WTC11 (cell line): Measurements from ENCODE around the gene STX19. TPM values are rescaled to one million over a fixed set of nuclear protein-coding genes. Genes with fewer than 3 reads are reported as not detected.

ENCODE experiments used
- ATAC-seq: fragments of 200-7000 bp; cut with Tn5 transposase; 2 replicates; pipeline ENCODE4 v1.10.0; 2021; ENCODE audit warnings: mild to moderate bottlenecking, moderate library complexity
- CTCF ChIA-PET: fragments of 300-600 bp; sonication (Branson Sonifier 250); formaldehyde crosslinking; loops from one replicate; lab custom pipeline; 2021; ENCODE audit warnings: antibody characterized with exemption; lab: Charles Lee
- POLR2A ChIA-PET: fragments of 350-600 bp; sonication (Branson Sonifier 250); formaldehyde crosslinking; loops from one replicate; lab custom pipeline; 2021; ENCODE audit warnings: antibody characterized with exemption; lab: Charles Lee
- DNase-seq: peaks from one replicate; pipeline ENCODE4 v3.0.0; 2021; ENCODE audit warnings: low spot score
- H3K27ac Mint-ChIP-seq: 2 replicates; pipeline ENCODE4 v1.8.0; 2021; ENCODE audit warnings: mixed read lengths
- H3K27me3 Mint-ChIP-seq: 2 replicates; pipeline ENCODE4 v1.8.0; 2021; ENCODE audit warnings: low read depth, mild to moderate bottlenecking, moderate library complexity, mixed read lengths
- H3K36me3 Mint-ChIP-seq: 2 replicates; pipeline ENCODE4 v1.8.0; 2021; ENCODE audit warnings: mixed read lengths
- H3K4me1 Mint-ChIP-seq: 2 replicates; pipeline ENCODE4 v1.8.0; 2022; ENCODE audit warnings: mixed read lengths
- H3K4me3 Mint-ChIP-seq: 2 replicates; pipeline ENCODE4 v1.8.0; 2021; ENCODE audit warnings: mild to moderate bottlenecking, moderate library complexity, mixed read lengths
- H3K9me3 Mint-ChIP-seq: 2 replicates; pipeline ENCODE4 v1.8.0; 2021; ENCODE audit warnings: mixed read lengths
- AR ChIP-seq: fragments of 250-450 bp; sonication (Bioruptor Pico); IDR thresholded peaks from 2 replicates; pipeline ENCODE4 v1.9.0; 2021; ENCODE audit warnings: mild to moderate bottlenecking
- ARID4B ChIP-seq: sonication (generic); formaldehyde crosslinking; IDR thresholded peaks from 2 replicates; pipeline ENCODE4 v1.8.0; 2023; ENCODE audit warnings: missing genetic modification reagents, mild to moderate bottlenecking, borderline replicate concordance
- CBFB ChIP-seq: sonication (generic); formaldehyde crosslinking; IDR thresholded peaks from 2 replicates; pipeline ENCODE4 v1.8.1; 2022; ENCODE audit warnings: mild to moderate bottlenecking, low read depth, missing genetic modification reagents
- CREM ChIP-seq: sonication (generic); formaldehyde crosslinking; IDR thresholded peaks from 2 replicates; pipeline ENCODE4 v1.8.1; 2022; ENCODE audit warnings: mild to moderate bottlenecking, missing genetic modification reagents, moderate library complexity
- CTCF ChIP-seq: fragments of 200-600 bp; IDR thresholded peaks from 2 replicates; pipeline ENCODE4 v1.8.0; 2022; ENCODE audit warnings: antibody characterized with exemption
- E2F5 ChIP-seq: sonication (generic); formaldehyde crosslinking; IDR thresholded peaks from 2 replicates; pipeline ENCODE4 v1.8.1; 2022; ENCODE audit warnings: mild to moderate bottlenecking, moderate library complexity, missing genetic modification reagents
- ETV6 ChIP-seq: sonication (generic); formaldehyde crosslinking; IDR thresholded peaks from 2 replicates; pipeline ENCODE4 v1.8.1; 2022; ENCODE audit warnings: mild to moderate bottlenecking, missing genetic modification reagents
- FOXJ3 ChIP-seq: sonication (generic); formaldehyde crosslinking; IDR thresholded peaks from 2 replicates; pipeline ENCODE4 v1.9.0; 2021; ENCODE audit warnings: missing genetic modification reagents, mild to moderate bottlenecking, borderline replicate concordance
- JUN ChIP-seq: sonication (generic); formaldehyde crosslinking; IDR thresholded peaks from 2 replicates; pipeline ENCODE4 v1.8.0; 2023; ENCODE audit warnings: mild to moderate bottlenecking, missing genetic modification reagents
- MAX ChIP-seq: sonication (generic); formaldehyde crosslinking; IDR thresholded peaks from 2 replicates; pipeline ENCODE4 v1.8.0; 2022; ENCODE audit warnings: mild to moderate bottlenecking, missing genetic modification reagents
- MYBL2 ChIP-seq: sonication (generic); formaldehyde crosslinking; IDR thresholded peaks from 2 replicates; pipeline ENCODE4 v1.8.1; 2023; ENCODE audit warnings: mild to moderate bottlenecking, moderate library complexity, missing genetic modification reagents
- NR2C2 ChIP-seq: sonication (generic); formaldehyde crosslinking; IDR thresholded peaks from 2 replicates; pipeline ENCODE4 v1.8.0; 2022; ENCODE audit warnings: mild to moderate bottlenecking, missing genetic modification reagents
- PRRX2 ChIP-seq: fragments of 250-450 bp; sonication (Bioruptor Pico); IDR thresholded peaks from 2 replicates; pipeline ENCODE4 v1.8.0; 2021; ENCODE audit warnings: mild to moderate bottlenecking
- RORB ChIP-seq: fragments of 250-450 bp; sonication (Bioruptor Pico); IDR thresholded peaks from 2 replicates; pipeline ENCODE4 v1.9.0; 2021; ENCODE audit warnings: mild to moderate bottlenecking
- SMAD4 ChIP-seq: sonication (generic); formaldehyde crosslinking; IDR thresholded peaks from 2 replicates; pipeline ENCODE4 v1.8.0; 2022; ENCODE audit warnings: mild to moderate bottlenecking, missing genetic modification reagents
- TCF7 ChIP-seq: sonication (generic); formaldehyde crosslinking; IDR thresholded peaks from 2 replicates; pipeline ENCODE4 v1.8.0; 2022; ENCODE audit warnings: mild to moderate bottlenecking, low read depth, missing genetic modification reagents, moderate library complexity
- TEAD4 ChIP-seq: sonication (generic); formaldehyde crosslinking; IDR thresholded peaks from 2 replicates; pipeline ENCODE4 v1.8.0; 2022; ENCODE audit warnings: mild to moderate bottlenecking, missing genetic modification reagents
- ZBTB21 ChIP-seq: sonication (generic); formaldehyde crosslinking; IDR thresholded peaks from 2 replicates; pipeline ENCODE4 v1.8.1; 2023; ENCODE audit warnings: mild to moderate bottlenecking, missing genetic modification reagents, borderline replicate concordance
- ZNF232 ChIP-seq: sonication (generic); formaldehyde crosslinking; IDR thresholded peaks from 2 replicates; pipeline ENCODE4 v1.8.0; 2022; ENCODE audit warnings: mild to moderate bottlenecking, missing genetic modification reagents
- ZNF396 ChIP-seq: fragments of 250-450 bp; sonication (Bioruptor Pico); IDR thresholded peaks from 2 replicates; pipeline ENCODE4 v1.8.0; 2021; ENCODE audit warnings: mild to moderate bottlenecking, moderate library complexity, borderline replicate concordance
- ZNF671 ChIP-seq: fragments of 250-450 bp; sonication (Bioruptor Pico); IDR thresholded peaks from 2 replicates; pipeline ENCODE4 v1.8.0; 2021; ENCODE audit warnings: mild to moderate bottlenecking
- total RNA-seq: library from RNA; stranded (reverse); gene quantifications from 3 replicates; pipeline ENCODE4 v1.2.3, GENCODE V29; 2021
- TF ChIP-seq, protein P1 (sequence below): sonication (generic); formaldehyde crosslinking; IDR thresholded peaks from 2 replicates; pipeline ENCODE4 v1.8.1; 2022; ENCODE audit warnings: missing genetic modification reagents, borderline replicate concordance
- TF ChIP-seq, protein P2 (sequence below): sonication (generic); formaldehyde crosslinking; conservative IDR thresholded peaks from 2 replicates; pipeline ENCODE4 v1.8.1; 2022; ENCODE audit warnings: mild to moderate bottlenecking, missing genetic modification reagents

Gene STX19
- total RNA-seq, 1 experiment from 2014 or later, result not detected

DNA sequence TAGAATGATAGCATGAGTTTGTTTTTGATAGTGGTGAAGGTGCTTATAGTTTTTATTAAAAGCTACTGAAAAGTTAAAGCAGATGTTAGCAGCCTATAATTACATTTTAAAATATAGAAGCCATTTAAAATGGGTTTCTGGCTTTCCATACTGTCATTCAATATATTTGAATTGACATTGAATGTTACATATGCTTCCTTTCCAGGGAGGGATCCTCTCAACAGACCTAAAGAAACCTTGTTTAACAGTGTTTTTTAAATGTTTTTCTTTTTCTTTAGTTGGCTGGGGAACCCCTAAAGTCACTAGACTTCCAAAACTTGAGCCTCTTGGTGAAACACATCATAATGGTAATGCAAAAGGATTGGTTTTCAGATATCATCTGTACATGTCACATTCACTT, 22.1 kb upstream of the STX19 start (continued):
- TF ChIP-seq, protein P1, sequence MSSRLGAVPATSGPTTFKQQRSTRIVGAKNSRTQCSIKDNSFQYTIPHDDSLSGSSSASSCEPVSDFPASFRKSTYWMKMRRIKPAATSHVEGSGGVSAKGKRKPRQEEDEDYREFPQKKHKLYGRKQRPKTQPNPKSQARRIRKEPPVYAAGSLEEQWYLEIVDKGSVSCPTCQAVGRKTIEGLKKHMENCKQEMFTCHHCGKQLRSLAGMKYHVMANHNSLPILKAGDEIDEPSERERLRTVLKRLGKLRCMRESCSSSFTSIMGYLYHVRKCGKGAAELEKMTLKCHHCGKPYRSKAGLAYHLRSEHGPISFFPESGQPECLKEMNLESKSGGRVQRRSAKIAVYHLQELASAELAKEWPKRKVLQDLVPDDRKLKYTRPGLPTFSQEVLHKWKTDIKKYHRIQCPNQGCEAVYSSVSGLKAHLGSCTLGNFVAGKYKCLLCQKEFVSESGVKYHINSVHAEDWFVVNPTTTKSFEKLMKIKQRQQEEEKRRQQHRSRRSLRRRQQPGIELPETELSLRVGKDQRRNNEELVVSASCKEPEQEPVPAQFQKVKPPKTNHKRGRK (CRISPR knock-in tag), result no peak
- TF ChIP-seq TEAD4 (CRISPR knock-in tag) (no peak), AR (no peak)

- no peak overlapping the region for H3K4me3 Mint-ChIP-seq
- ChIA-PET POLR2A (no interaction called here), CTCF (no interaction called here)
- H3K27ac Mint-ChIP-seq, result no peak overlapping the region
- H3K9me3 Mint-ChIP-seq, result peaks cover 5% of the 10 kb centered on the region; the same call in 1 of the 2 replicates
- TF ChIP-seq RORB, result no peak
- TF ChIP-seq ETV6 (CRISPR knock-in tag), result no peak
- no peak for TF ChIP-seq ZNF396
- no peak for TF ChIP-seq ARID4B (CRISPR knock-in tag)
- TF ChIP-seq, protein P2, sequence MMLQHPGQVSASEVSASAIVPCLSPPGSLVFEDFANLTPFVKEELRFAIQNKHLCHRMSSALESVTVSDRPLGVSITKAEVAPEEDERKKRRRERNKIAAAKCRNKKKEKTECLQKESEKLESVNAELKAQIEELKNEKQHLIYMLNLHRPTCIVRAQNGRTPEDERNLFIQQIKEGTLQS (CRISPR knock-in tag), result no peak
- TF ChIP-seq TCF7 (CRISPR knock-in tag), result no peak
- TF ChIP-seq ZNF671 (CRISPR knock-in tag), result no peak
- TF ChIP-seq JUN (CRISPR knock-in tag), result no peak
- TF ChIP-seq, all 79 proteins: peak for 0
- H3K27me3 Mint-ChIP-seq, result no peaks in the 10 kb centered on the region
- peaks cover 9% of the 10 kb centered on the region for H3K36me3 Mint-ChIP-seq
- H3K4me1 Mint-ChIP-seq, result no peaks in the 10 kb centered on the region
- no peak for DNase-seq
- no peak for ATAC-seq
Observed at GRCh38 chr3:94049267-94049666, 20.9 kb upstream of the STX19 start.

DNA sequence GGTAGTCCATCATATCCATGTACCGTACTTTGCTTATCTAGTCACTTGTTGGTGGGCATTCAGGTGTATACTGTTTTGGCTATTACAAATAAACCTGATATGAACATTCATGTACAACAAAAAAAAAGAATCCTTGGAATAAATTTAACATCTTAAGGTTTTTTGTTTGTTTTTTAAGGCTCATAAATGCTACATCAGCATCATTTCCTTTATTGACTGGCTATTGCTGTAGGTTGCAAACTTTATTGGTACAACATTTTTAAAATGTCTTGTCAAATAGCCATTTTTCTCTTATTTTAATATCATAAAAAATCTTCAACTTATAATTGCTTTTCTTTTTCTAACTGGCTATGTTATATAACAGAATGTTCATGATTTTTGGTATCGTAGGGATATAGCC, 18.1 kb upstream of the STX19 start:
- H3K4me1 Mint-ChIP-seq, result no peaks in the 10 kb centered on the region
- ATAC-seq (no peak), DNase-seq (no peak)
- POLR2A ChIA-PET, result no interaction called here
- H3K27ac Mint-ChIP-seq, result no peak overlapping the region
- H3K27me3 Mint-ChIP-seq, result no peaks in the 10 kb centered on the region
- H3K9me3 Mint-ChIP-seq, result peaks cover 11% of the 10 kb centered on the region
- CTCF ChIA-PET, result no interaction called here
- peaks cover 22% of the 10 kb centered on the region for H3K36me3 Mint-ChIP-seq
- no peak overlapping the region for H3K4me3 Mint-ChIP-seq
- TF ChIP-seq CTCF (no peak), FOXJ3 (no peak), CBFB (CRISPR knock-in tag) (no peak), ZBTB21 (CRISPR knock-in tag) (no peak), ZNF232 (no peak), MYBL2 (no peak), MAX (CRISPR knock-in tag) (no peak), TEAD4 (CRISPR knock-in tag) (no peak), SMAD4 (no peak), NR2C2 (CRISPR knock-in tag) (no peak), CREM (CRISPR knock-in tag) (no peak), E2F5 (CRISPR knock-in tag) (no peak), PRRX2 (CRISPR knock-in tag) (no peak)
- TF ChIP-seq, protein P2 (CRISPR knock-in tag), result no peak
